ENCODE measurements around the gene BRD4.

Gene BRD4

GRCh38 chr19:15291089-15291488 is 41.2 kb downstream of the BRD4 start:
- H4K5ac ChIP-seq (ENCODE audit: low read length) = no peak overlapping the region
- H2BK5ac ChIP-seq (ENCODE audit: low read length) = no peak overlapping the region
- H3K27me3 ChIP-seq (ENCODE audit: insufficient read depth, low read length, poor library complexity) = no peaks in the 10 kb centered on the region
- H3K36me3 ChIP-seq (ENCODE audit: control insufficient read depth, insufficient read depth, low read length) = no peaks in the 10 kb centered on the region
- peaks cover 10% of the 10 kb centered on the region for H3K79me1 ChIP-seq (ENCODE audit: low read length)
- H2BK120ac ChIP-seq (ENCODE audit: low read depth, low read length) = no peak overlapping the region
- no peak overlapping the region for H3K4ac ChIP-seq (ENCODE audit: low read depth, low read length)
- DNase-seq = no peak
- peaks cover 96% of the 10 kb centered on the region for H3K79me2 ChIP-seq (ENCODE audit: control insufficient read depth, insufficient read depth, low read length)
- no peak overlapping the region for H3K56ac ChIP-seq (ENCODE audit: low read length)
- H3K18ac ChIP-seq (ENCODE audit: low read length) = no peak overlapping the region
- no peak overlapping the region for H3K4me2 ChIP-seq (ENCODE audit: low read length)
- H3K27ac ChIP-seq (ENCODE audit: low read depth, low read length) = no peak overlapping the region
- peaks cover 12% of the 10 kb centered on the region for H3K4me1 ChIP-seq (ENCODE audit: control insufficient read depth, low read depth, low read length)
- no peak overlapping the region for H2BK15ac ChIP-seq (replicated peaks; ENCODE audit: low read depth)
- no peak overlapping the region for H3K23ac ChIP-seq (ENCODE audit: low read length)
- no peak overlapping the region for H4K8ac ChIP-seq (ENCODE audit: low read depth, low read length)
- no peak overlapping the region for H3K4me3 ChIP-seq (ENCODE audit: low read length)
- no peak overlapping the region for H2AK5ac ChIP-seq (ENCODE audit: low read length)
- no CpG with 5 or more reads among the region's 1 CpG for whole genome bisulfite sequencing (ENCODE audit: extremely low coverage, insufficient coverage, low lambda C conversion rate)
- H3K9ac ChIP-seq (ENCODE audit: low read length) = no peak overlapping the region

DNA sequence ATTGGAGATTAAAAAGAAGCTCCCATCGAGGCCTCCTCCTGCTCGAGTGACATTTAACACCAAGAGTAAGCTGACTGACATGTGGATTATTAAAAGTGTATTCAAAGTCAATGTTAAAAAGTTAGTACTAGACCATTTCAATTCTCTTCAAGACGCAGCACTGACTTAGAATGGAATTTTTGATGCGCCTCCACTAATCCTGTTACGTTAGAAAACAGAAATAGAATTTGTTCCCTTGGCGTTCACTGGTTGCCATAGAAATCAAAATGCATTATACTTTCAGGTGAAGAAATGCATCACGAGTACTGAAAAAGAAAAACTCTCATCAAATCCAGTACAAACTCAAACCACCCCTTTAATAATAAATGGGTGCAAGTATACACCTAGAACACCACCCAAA is 42.2 kb downstream of the BRD4 start:
- Histone ChIP-seq H3K4ac (ENCODE audit: low read depth, low read length) (no peak overlapping the region), H3K27ac (ENCODE audit: low read depth, low read length) (no peak overlapping the region), H3K18ac (ENCODE audit: low read length) (no peak overlapping the region), H4K5ac (ENCODE audit: low read length) (no peak overlapping the region), H3K79me1 (ENCODE audit: low read length) (peaks cover 13% of the 10 kb centered on the region), H2BK5ac (ENCODE audit: low read length) (no peak overlapping the region), H3K23ac (ENCODE audit: low read length) (no peak overlapping the region), H2BK120ac (ENCODE audit: low read depth, low read length) (no peak overlapping the region), H3K79me2 (ENCODE audit: control insufficient read depth, insufficient read depth, low read length) (peaks cover 96% of the 10 kb centered on the region), H3K4me2 (ENCODE audit: low read length) (no peak overlapping the region), H3K4me1 (ENCODE audit: control insufficient read depth, low read depth, low read length) (peaks cover 12% of the 10 kb centered on the region), H3K9ac (ENCODE audit: low read length) (no peak overlapping the region), H2AK5ac (ENCODE audit: low read length) (no peak overlapping the region), H3K56ac (ENCODE audit: low read length) (no peak overlapping the region), H2BK15ac (replicated peaks; ENCODE audit: low read depth) (no peak overlapping the region), H4K8ac (ENCODE audit: low read depth, low read length) (no peak overlapping the region), H3K36me3 (ENCODE audit: control insufficient read depth, insufficient read depth, low read length) (no peaks in the 10 kb centered on the region), H3K4me3 (ENCODE audit: low read length) (no peak overlapping the region), H3K27me3 (ENCODE audit: insufficient read depth, low read length, poor library complexity) (no peaks in the 10 kb centered on the region)
- no CpG with 5 or more reads among the region's 7 CpGs for WGBS (ENCODE audit: extremely low coverage, insufficient coverage, low lambda C conversion rate)
- no peak for DNase-seq

DNA sequence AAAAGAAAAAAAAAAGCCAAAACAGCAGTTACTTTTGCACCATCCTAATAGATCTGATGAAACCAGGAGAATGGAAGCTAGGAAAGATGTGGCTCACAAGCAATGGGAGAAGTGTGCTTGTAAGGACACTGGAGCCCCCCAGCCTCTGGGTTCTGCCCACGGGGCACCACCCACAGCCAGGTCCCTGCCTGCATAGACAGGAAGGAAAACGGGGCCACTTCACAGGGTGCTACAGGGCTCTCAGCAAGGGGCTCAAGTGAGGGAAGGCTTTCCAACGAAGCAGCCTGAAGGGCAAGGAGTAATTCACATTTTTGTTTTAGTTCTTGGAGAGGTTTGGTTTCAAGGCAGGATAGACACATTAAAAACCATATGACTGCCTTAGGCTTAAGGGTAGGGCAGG is 42.7 kb downstream of the BRD4 start:
- H3K27ac ChIP-seq (ENCODE audit: low read depth, low read length) = no peak overlapping the region
- H3K18ac ChIP-seq (ENCODE audit: low read length) = no peak overlapping the region
- no peak overlapping the region for H3K9ac ChIP-seq (ENCODE audit: low read length)
- H2BK120ac ChIP-seq (ENCODE audit: low read depth, low read length) = no peak overlapping the region
- peaks cover 14% of the 10 kb centered on the region for H3K79me1 ChIP-seq (ENCODE audit: low read length)
- H2BK5ac ChIP-seq (ENCODE audit: low read length) = no peak overlapping the region
- peaks cover 96% of the 10 kb centered on the region for H3K79me2 ChIP-seq (ENCODE audit: control insufficient read depth, insufficient read depth, low read length)
- H3K23ac ChIP-seq (ENCODE audit: low read length) = no peak overlapping the region
- no peak overlapping the region for H4K5ac ChIP-seq (ENCODE audit: low read length)
- H3K56ac ChIP-seq (ENCODE audit: low read length) = no peak overlapping the region
- H2BK15ac ChIP-seq (replicated peaks; ENCODE audit: low read depth) = no peak overlapping the region
- no peak for DNase-seq
- H3K4me3 ChIP-seq (ENCODE audit: low read length) = no peak overlapping the region
- H3K4me1 ChIP-seq (ENCODE audit: control insufficient read depth, low read depth, low read length) = peaks cover 12% of the 10 kb centered on the region
- H4K8ac ChIP-seq (ENCODE audit: low read depth, low read length) = no peak overlapping the region
- H3K36me3 ChIP-seq (ENCODE audit: control insufficient read depth, insufficient read depth, low read length) = no peaks in the 10 kb centered on the region
- no CpG with 5 or more reads among the region's 3 CpGs for WGBS (ENCODE audit: extremely low coverage, insufficient coverage, low lambda C conversion rate)
- H3K4me2 ChIP-seq (ENCODE audit: low read length) = no peak overlapping the region
- H3K27me3 ChIP-seq (ENCODE audit: insufficient read depth, low read length, poor library complexity) = no peaks in the 10 kb centered on the region
- no peak overlapping the region for H3K4ac ChIP-seq (ENCODE audit: low read depth, low read length)
- H2AK5ac ChIP-seq (ENCODE audit: low read length) = no peak overlapping the region

- Histone ChIP-seq H4K8ac (ENCODE audit: low read depth, low read length) (no peak overlapping the region), H3K27ac (ENCODE audit: low read depth, low read length) (no peak overlapping the region), H3K56ac (ENCODE audit: low read length) (peak overlapping the region; percentile 20), H3K36me3 (ENCODE audit: control insufficient read depth, insufficient read depth, low read length) (no peaks in the 10 kb centered on the region), H2BK120ac (ENCODE audit: low read depth, low read length) (no peak overlapping the region), H2AK5ac (ENCODE audit: low read length) (no peak overlapping the region), H3K79me1 (ENCODE audit: low read length) (peaks cover 16% of the 10 kb centered on the region), H3K18ac (ENCODE audit: low read length) (no peak overlapping the region), H4K5ac (ENCODE audit: low read length) (no peak overlapping the region), H3K27me3 (ENCODE audit: insufficient read depth, low read length, poor library complexity) (no peaks in the 10 kb centered on the region), H2BK15ac (replicated peaks; ENCODE audit: low read depth) (no peak overlapping the region), H3K4me3 (ENCODE audit: low read length) (no peak overlapping the region), H3K4ac (ENCODE audit: low read depth, low read length) (no peak overlapping the region), H3K79me2 (ENCODE audit: control insufficient read depth, insufficient read depth, low read length) (peaks cover 96% of the 10 kb centered on the region), H3K4me1 (ENCODE audit: control insufficient read depth, low read depth, low read length) (peaks cover 16% of the 10 kb centered on the region), H3K9ac (ENCODE audit: low read length) (no peak overlapping the region), H3K23ac (ENCODE audit: low read length) (no peak overlapping the region), H3K4me2 (ENCODE audit: low read length) (no peak overlapping the region), H2BK5ac (ENCODE audit: low read length) (no peak overlapping the region)
- no peak for DNase-seq
- no CpG with 5 or more reads among the region's 14 CpGs for WGBS (ENCODE audit: extremely low coverage, insufficient coverage, low lambda C conversion rate)
Measured at GRCh38 chr19:15288146-15288963, 44.0 kb downstream of the BRD4 start.

DNA sequence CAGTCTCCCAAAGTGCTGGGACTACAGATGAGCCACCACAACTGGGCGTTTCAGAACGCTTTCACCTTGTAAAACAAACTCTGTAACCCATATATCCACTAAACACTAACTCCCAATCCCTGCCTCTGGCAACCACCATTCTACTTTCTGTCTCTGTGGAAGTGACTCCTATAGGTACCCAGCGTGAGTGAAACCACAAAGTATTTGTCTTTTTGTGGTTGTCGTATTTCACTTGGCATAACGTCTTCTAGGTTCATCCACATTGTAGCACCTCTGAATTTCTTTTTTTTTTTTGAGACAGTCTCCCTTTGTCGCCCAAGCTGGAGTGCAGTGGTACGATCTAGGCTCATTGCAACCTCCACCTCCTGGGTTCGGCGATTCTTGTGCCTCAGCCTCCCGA is 44.8 kb downstream of the BRD4 start:
- Histone ChIP-seq H3K56ac (ENCODE audit: low read length) (no peak overlapping the region), H3K18ac (ENCODE audit: low read length) (no peak overlapping the region), H3K4ac (ENCODE audit: low read depth, low read length) (no peak overlapping the region), H3K27ac (ENCODE audit: low read depth, low read length) (no peak overlapping the region), H2AK5ac (ENCODE audit: low read length) (no peak overlapping the region), H4K5ac (ENCODE audit: low read length) (no peak overlapping the region), H3K4me1 (ENCODE audit: control insufficient read depth, low read depth, low read length) (peaks cover 18% of the 10 kb centered on the region), H3K9ac (ENCODE audit: low read length) (no peak overlapping the region), H3K27me3 (ENCODE audit: insufficient read depth, low read length, poor library complexity) (no peaks in the 10 kb centered on the region), H3K36me3 (ENCODE audit: control insufficient read depth, insufficient read depth, low read length) (no peaks in the 10 kb centered on the region), H4K8ac (ENCODE audit: low read depth, low read length) (no peak overlapping the region), H3K79me2 (ENCODE audit: control insufficient read depth, insufficient read depth, low read length) (peaks cover 97% of the 10 kb centered on the region), H2BK120ac (ENCODE audit: low read depth, low read length) (no peak overlapping the region), H3K4me3 (ENCODE audit: low read length) (no peak overlapping the region), H3K4me2 (ENCODE audit: low read length) (no peak overlapping the region), H2BK15ac (replicated peaks; ENCODE audit: low read depth) (no peak overlapping the region), H3K23ac (ENCODE audit: low read length) (no peak overlapping the region), H2BK5ac (ENCODE audit: low read length) (no peak overlapping the region), H3K79me1 (ENCODE audit: low read length) (peaks cover 19% of the 10 kb centered on the region)
- no CpG with 5 or more reads among the region's 10 CpGs for WGBS (ENCODE audit: extremely low coverage, insufficient coverage, low lambda C conversion rate)
- DNase-seq = no peak
